ENCODE results near the gene FAM120AOS. TPM values are rescaled to one million over a fixed set of nuclear protein-coding genes. Genes with fewer than 3 reads are reported as not detected.

FAM120AOS gene
- total RNA-seq (2014; rRNA removed; shearing (Covaris generic)): 47.1 and 50.2 TPM in 2 replicates
- total RNA-seq (2022): 55.0 and 55.7 TPM in 2 replicates
- Bru-seq, nascent RNA: percentile 84 among the genes with signal in this experiment
- percentile 88 among the genes with signal in this experiment for BruChase-seq, experiment 1, labeled RNA remaining after a 6-hour chase
- percentile 88 among the genes with signal in this experiment for BruChase-seq, experiment 2, labeled RNA remaining after a 2-hour chase
- long read RNA-seq, full-length matches to known transcripts: 100 of 142 reads
- long read RNA-seq, partial matches to known transcripts: 15 of 142 reads
- long read RNA-seq, other reads (novel, unspliced or antisense): 27 of 142 reads

DNA sequence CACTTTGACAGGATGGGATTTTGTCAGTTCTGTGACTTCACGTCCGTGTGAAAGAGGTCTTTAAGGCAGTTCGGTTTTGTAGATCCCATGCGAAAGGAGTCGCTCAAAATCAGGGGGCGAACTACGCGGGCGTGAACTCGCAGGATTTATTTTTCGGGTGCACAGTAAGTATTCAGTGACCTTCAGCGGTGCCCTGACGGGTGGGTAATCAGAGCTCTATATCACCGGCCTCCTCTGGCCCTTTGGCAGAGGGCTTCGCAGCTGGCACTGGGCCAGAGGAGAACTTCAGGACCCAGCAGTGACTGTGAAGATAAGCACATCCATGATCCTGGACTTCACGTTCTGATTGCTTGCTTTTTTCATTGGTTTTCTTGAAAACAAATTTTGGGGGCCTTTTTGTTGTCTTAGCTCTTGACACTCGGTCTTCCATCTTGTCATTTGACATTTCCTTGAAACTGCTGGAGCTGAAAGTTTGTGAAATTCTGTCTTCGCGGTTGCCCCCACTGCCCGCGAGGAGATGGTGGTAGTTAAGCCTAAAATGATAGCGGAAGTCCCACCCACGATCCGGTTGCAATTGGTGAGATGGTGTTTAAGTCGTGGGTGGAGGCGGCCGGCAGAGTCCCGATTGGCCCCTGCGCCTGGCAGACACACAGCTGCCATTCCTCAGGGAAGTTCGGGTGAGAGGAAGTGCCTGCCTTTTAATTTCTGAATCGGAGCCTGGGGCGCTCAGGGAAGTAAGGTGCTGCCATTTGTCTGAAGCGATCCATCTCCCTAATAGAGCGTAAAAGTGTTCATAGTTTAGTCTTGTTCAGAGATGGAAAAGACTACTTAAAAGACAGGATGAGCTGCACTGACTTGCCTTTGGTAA, at the start of gene FAM120AOS:
Gene FAM120AOS (minus strand): TSS at position 535 of the 868 bp plus-strand sequence. CDS start 872 bp downstream, outside the sequence.
- Histone ChIP-seq H3K36me3 (ENCODE audit: insufficient read depth, low read length) (peaks cover 68% of the 10 kb centered on the region), H3K9me3 (ENCODE audit: low read length) (no peaks in the 10 kb centered on the region), H3K4me3 (ENCODE audit: low read depth, low read length, poor library complexity, severe bottlenecking) (peak within 1 kb of the TSS; percentile 83), H3K79me2 (ENCODE audit: insufficient read depth, low read depth, low read length) (peaks cover 89% of the 10 kb centered on the region), H2AFZ (ENCODE audit: low read length) (no peak within 1 kb of the TSS), H3K27ac (ENCODE audit: low read depth, low read length, poor library complexity, severe bottlenecking) (peak within 1 kb of the TSS; percentile 74), H3K4me2 (ENCODE audit: low read length) (peak within 1 kb of the TSS; percentile 73), H3K4me1 (ENCODE audit: insufficient read depth, low read length, poor library complexity, severe bottlenecking) (peaks cover 58% of the 10 kb centered on the region), H3K9me2 (ENCODE audit: insufficient read depth, low read length) (no peaks in the 10 kb centered on the region), H4K20me1 (ENCODE audit: insufficient read depth, low read length) (peaks cover 19% of the 10 kb centered on the region; the same call in 1 of the 2 replicates)
- POLR2A ChIA-PET: interaction anchor here (0.6 to 3.2 kb wide), 6 partner anchors 11 to 561 kb away, joined by 3 to 34 read pairs (median 6); no protein-coding TSS in a partner anchor
- CTCF ChIA-PET (ENCODE audit: unreplicated experiment): interaction anchor here (0.6 to 1.2 kb wide), 3 partner anchors 9 to 299 kb away, joined by 3 to 4 read pairs (median 4); no protein-coding TSS in a partner anchor
- intact Hi-C loops (cut with micrococcal nuclease; ENCODE audit: unreplicated experiment): loop anchor here (1.0 to 5.0 kb wide), 3 partner anchors 113 to 296 kb away; no protein-coding TSS in a partner anchor
- TSS peak; percentile 74 for BruUV-seq (replicated peaks)
- TF ChIP-seq, protein P1, sequence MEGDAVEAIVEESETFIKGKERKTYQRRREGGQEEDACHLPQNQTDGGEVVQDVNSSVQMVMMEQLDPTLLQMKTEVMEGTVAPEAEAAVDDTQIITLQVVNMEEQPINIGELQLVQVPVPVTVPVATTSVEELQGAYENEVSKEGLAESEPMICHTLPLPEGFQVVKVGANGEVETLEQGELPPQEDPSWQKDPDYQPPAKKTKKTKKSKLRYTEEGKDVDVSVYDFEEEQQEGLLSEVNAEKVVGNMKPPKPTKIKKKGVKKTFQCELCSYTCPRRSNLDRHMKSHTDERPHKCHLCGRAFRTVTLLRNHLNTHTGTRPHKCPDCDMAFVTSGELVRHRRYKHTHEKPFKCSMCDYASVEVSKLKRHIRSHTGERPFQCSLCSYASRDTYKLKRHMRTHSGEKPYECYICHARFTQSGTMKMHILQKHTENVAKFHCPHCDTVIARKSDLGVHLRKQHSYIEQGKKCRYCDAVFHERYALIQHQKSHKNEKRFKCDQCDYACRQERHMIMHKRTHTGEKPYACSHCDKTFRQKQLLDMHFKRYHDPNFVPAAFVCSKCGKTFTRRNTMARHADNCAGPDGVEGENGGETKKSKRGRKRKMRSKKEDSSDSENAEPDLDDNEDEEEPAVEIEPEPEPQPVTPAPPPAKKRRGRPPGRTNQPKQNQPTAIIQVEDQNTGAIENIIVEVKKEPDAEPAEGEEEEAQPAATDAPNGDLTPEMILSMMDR (conservative IDR thresholded peaks at IDR 0.05; ENCODE audit: low read length): no peak
- TF ChIP-seq EZH2phosphoT487 (IDR thresholded peaks at IDR 0.05; ENCODE audit: borderline replicate concordance, low read depth, low read length): no peak
- DNase-seq (ENCODE audit: low spot score): peak; percentile 91

DNA sequence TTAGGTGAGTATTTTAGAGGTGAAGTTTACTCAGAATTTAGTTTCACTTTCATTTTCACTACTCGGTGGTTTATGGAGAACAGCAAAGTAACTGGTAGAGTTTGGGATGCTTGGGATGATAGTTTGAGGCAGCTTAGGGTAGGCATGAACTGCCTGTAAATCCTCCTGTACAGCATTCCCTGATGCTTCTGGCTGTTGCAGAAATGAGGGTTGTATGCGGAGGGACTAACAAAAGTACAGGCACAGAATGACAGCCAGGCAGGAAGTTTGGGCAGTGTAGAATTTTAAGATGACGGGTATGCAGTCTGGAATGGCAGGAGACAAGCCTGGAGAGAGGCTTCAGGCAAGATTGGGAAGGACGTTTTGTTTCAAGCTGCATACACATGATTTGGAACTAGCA, 48.0 kb upstream of the FAM120AOS start:
- H2AFZ ChIP-seq (ENCODE audit: low read length): no peak overlapping the region
- ChIA-PET CTCF (ENCODE audit: unreplicated experiment) (no interaction called here), POLR2A (interaction anchor here (1.0 kb wide), 1 partner anchor 8 kb away, joined by 3 read pairs; no protein-coding TSS in a partner anchor)
- H3K79me2 ChIP-seq (ENCODE audit: insufficient read depth, low read depth, low read length): peaks cover 13% of the 10 kb centered on the region; the same call in 1 of the 2 replicates
- intact Hi-C loops (cut with micrococcal nuclease; ENCODE audit: unreplicated experiment): no loop called here
- no peaks in the 10 kb centered on the region for H4K20me1 ChIP-seq (ENCODE audit: insufficient read depth, low read length)
- no peaks in the 10 kb centered on the region for H3K9me2 ChIP-seq (ENCODE audit: insufficient read depth, low read length)
- H3K36me3 ChIP-seq (ENCODE audit: insufficient read depth, low read length): peaks cover 94% of the 10 kb centered on the region
- no peak overlapping the region for H3K27ac ChIP-seq (ENCODE audit: low read depth, low read length, poor library complexity, severe bottlenecking)
- peaks cover 38% of the 10 kb centered on the region for H3K4me1 ChIP-seq (ENCODE audit: insufficient read depth, low read length, poor library complexity, severe bottlenecking)
- H3K9me3 ChIP-seq (ENCODE audit: low read length): no peaks in the 10 kb centered on the region
- peak; percentile 10 for DNase-seq (ENCODE audit: low spot score)
- H3K4me3 ChIP-seq (ENCODE audit: low read depth, low read length, poor library complexity, severe bottlenecking): peak overlapping the region; percentile 14
- no peak for TF ChIP-seq EZH2phosphoT487 (IDR thresholded peaks at IDR 0.05; ENCODE audit: borderline replicate concordance, low read depth, low read length)
- TF ChIP-seq, protein P1 (conservative IDR thresholded peaks at IDR 0.05; ENCODE audit: low read length): no peak
- BruUV-seq (replicated peaks): TSS peak; percentile 10
- H3K4me2 ChIP-seq (ENCODE audit: low read length): peak overlapping the region; percentile 33; the same call in 1 of the 2 replicates
